Ovary (tissue), 9 donors: ENCODE results near the gene AFG3L2. TPM values are rescaled to one million over a fixed set of nuclear protein-coding genes. Genes with fewer than 3 reads are reported as not detected.

Experiments used
- DNase-seq, 5 donors: peaks; one replicate each; pipeline ENCODE4 v3.0.0-alpha.2; 2019 to 2020
- H3K27ac ChIP-seq, 2 donors: fragments of 200-600 bp; one replicate each; pipeline versions ENCODE4 v1.5.1 to v1.8.0; 2019 to 2022
- H3K27me3 ChIP-seq: fragments of 200-600 bp; one replicate; pipeline ENCODE4 v1.8.0; 2022
- H3K36me3 ChIP-seq: fragments of 200-600 bp; sonication (generic); one replicate; pipeline ENCODE4 v1.5.1; 2019
- H3K4me1 ChIP-seq: one replicate; pipeline ENCODE4 v1.8.1; 2013; ENCODE audit warnings: mild to moderate bottlenecking, moderate library complexity; ENCODE audit not compliant: insufficient read depth
- H3K4me3 ChIP-seq: fragments of 200-600 bp; sonication (generic); one replicate; pipeline ENCODE4 v1.5.1; 2017
- H3K9me3 ChIP-seq, 2 donors: fragments of 200-600 bp in 1 of 2; sonication (generic) in 1 of 2; one replicate each; pipeline versions ENCODE4 v1.5.1 to v1.8.1; 2013 to 2019; ENCODE audit warnings: mild to moderate bottlenecking in 1 of 2, moderate library complexity in 1 of 2
- CTCF ChIP-seq, 3 donors: fragments of 450-650 bp in 2 of 3; fragments of 200-600 bp in 1 of 3; IDR thresholded peaks; one replicate each; pipeline versions ENCODE4 v1.5.1 to v1.8.0; 2016 to 2022; ENCODE audit warnings: antibody characterized with exemption in 3 of 3, mild to moderate bottlenecking in 1 of 3
- EP300 ChIP-seq: sonication (generic); formaldehyde crosslinking; IDR thresholded peaks from one replicate; pipeline ENCODE4 v1.6.1; 2017; ENCODE audit warnings: antibody characterized with exemption
- POLR2A ChIP-seq: fragments of 450-650 bp; IDR thresholded peaks from one replicate; pipeline ENCODE4 v1.6.1; 2017; ENCODE audit warnings: antibody characterized with exemption, mild to moderate bottlenecking, moderate library complexity
- WGBS, 3 donors: extraction: QIAGEN DNeasy Blood & Tissue Kit in 1 of 3; methylation state at CpG; one replicate each; pipeline versions ENCODE4 v1.1.5 to v1.1.7; 2013 to 2017; 5-methylcytosine and 5-hydroxymethylcytosine counted together
- intact Hi-C, 4 donors: fragments of 100-400 bp; cut with DNase I; formaldehyde crosslinking; loops; one replicate each; pipeline versions ENCODE4 v1.11.0 to v1.15.1; 2022 to 2023
- polyA plus RNA-seq, 2 donors: library from polyadenylated mRNA; stranded (reverse); fragments of 200-250 nt in 1 of 2; fragments of 350-450 nt in 1 of 2; fragmentation: Illumina TruSeq in 1 of 2; extraction: RNeasy Lipid Tissue Mini Kit (QIAGEN cat#74804) in 1 of 2; gene quantifications; one replicate each; pipeline ENCODE4 v1.2.3, GENCODE V29; 2013 to 2014
- total RNA-seq, 7 donors: library from RNA; depleted of rRNA in 2 of 7; stranded (reverse); fragments of >200 nt in 2 of 7; fragmentation: NEBNext Ultra II Directional in 3 of 7; extraction: Animal tissue kit (Norgen Biotek cat#: 25700) in 3 of 7; gene quantifications; one replicate each; pipeline versions ENCODE4 v1.1.0 to v1.2.4, GENCODE V29; 2016 to 2023
- donor health status: DM: no; HTN: no; CAD: no; lungs with moderate emphysema.
- donor health status: DM: no; HTN: no; CAD: no.
- donor health status: Bipolar disorder and iron deficiency.
- donor health status: DM: yes; HTN: yes; CAD: no.
- donor health status: DM: no; HTN: no; CAD: no.
- donor health status: DM: yes; HTN: yes; CAD: no.

Gene AFG3L2
- total and polyA plus RNA-seq, 9 donors, result 28.3 to 42.5 (median 34.9) TPM

- H3K36me3 ChIP-seq, result no peaks in the 10 kb centered on the region
- H3K4me1 ChIP-seq, result peaks cover 2% of the 10 kb centered on the region
- H3K27ac ChIP-seq, result no peak overlapping the region
- TF ChIP-seq EP300 (no peak), CTCF (IDR thresholded peaks at IDR 0.05) (no peak)
- no peak overlapping the region for H3K4me3 ChIP-seq
- no peak for DNase-seq
- 84 to 94% (median 89%) methylated on average over 5 of the region's 5 CpGs for WGBS, 3 donors
- H3K27me3 ChIP-seq, result no peaks in the 10 kb centered on the region
- no peaks in the 10 kb centered on the region for H3K9me3 ChIP-seq
- intact Hi-C loops, result no loop called here
Measured at GRCh38 chr18:12359515-12359927, 17.5 kb downstream of the AFG3L2 start.

GRCh38 chr18:12352188-12352587 is 24.8 kb downstream of the AFG3L2 start:
- H3K27ac ChIP-seq, result no peak overlapping the region
- 93 to 99% (median 94%) methylated on average over 5 of the region's 5 CpGs for WGBS, 3 donors
- TF ChIP-seq POLR2A (no peak), EP300 (no peak), CTCF (IDR thresholded peaks at IDR 0.05) (no peak)

GRCh38 chr18:12347895-12348294 is 29.1 kb downstream of the AFG3L2 start:
- Histone ChIP-seq H3K27ac (no peak overlapping the region), H3K9me3 (no peaks in the 10 kb centered on the region), H3K4me3 (no peak overlapping the region), H3K36me3 (no peaks in the 10 kb centered on the region), H3K4me1 (no peaks in the 10 kb centered on the region), H3K27me3 (no peaks in the 10 kb centered on the region)
- intact Hi-C loops, result no loop called here
- TF ChIP-seq EP300 (no peak), POLR2A (no peak), CTCF (IDR thresholded peaks at IDR 0.05) (no peak)
- 84 to 88% (median 84%) methylated on average over 4 of the region's 4 CpGs for WGBS, 3 donors
- DNase-seq, result no peak

More at GRCh38 chr18:12352188-12352587, 24.8 kb downstream of the AFG3L2 start:
- intact Hi-C loops, result no loop called here
- Histone ChIP-seq H3K4me3 (no peak overlapping the region), H3K9me3 (no peaks in the 10 kb centered on the region), H3K27me3 (no peaks in the 10 kb centered on the region), H3K4me1 (no peaks in the 10 kb centered on the region), H3K36me3 (no peaks in the 10 kb centered on the region)
- DNase-seq, result no peak

- no peak overlapping the region for H3K4me3 ChIP-seq
- no peaks in the 10 kb centered on the region for H3K9me3 ChIP-seq
- no peaks in the 10 kb centered on the region for H3K36me3 ChIP-seq
- TF ChIP-seq POLR2A (no peak), EP300 (no peak), CTCF (IDR thresholded peaks at IDR 0.05) (no peak)
- 89 to 93% (median 90%) methylated on average over 7 of the region's 7 CpGs for WGBS, 3 donors
- no peaks in the 10 kb centered on the region for H3K27me3 ChIP-seq
- no peak overlapping the region for H3K27ac ChIP-seq
- DNase-seq, result no peak
- no peaks in the 10 kb centered on the region for H3K4me1 ChIP-seq
- intact Hi-C loops, result no loop called here
Measured at GRCh38 chr18:12346240-12346565, 30.8 kb downstream of the AFG3L2 start.
